Stimulated activated CD4-positive, alpha-beta T cell treated with anti-CD3 and anti-CD28 coated beads, Interleukin-12 subunit alpha, Interleukin-12 subunit beta, amount 100 ng/mL, for 4 hours (primary cell): ENCODE data around the gene CHN2.

Experiments used
- DNase-seq: peaks from one replicate; pipeline ENCODE4 v3.0.0-alpha.2; 2020

CHN2 gene

GRCh38 chr7:29341156-29341555 lies 146.6 kb downstream of the CHN2 start:
- no peak for DNase-seq

- no peak for DNase-seq
Measured at GRCh38 chr7:29342761-29343160, 148.2 kb downstream of the CHN2 start.

- DNase-seq, result no peak
Measured at GRCh38 chr7:29343399-29343798, 148.8 kb downstream of the CHN2 start.

GRCh38 chr7:29344334-29344978 lies 149.9 kb downstream of the CHN2 start:
- no peak for DNase-seq

DNA sequence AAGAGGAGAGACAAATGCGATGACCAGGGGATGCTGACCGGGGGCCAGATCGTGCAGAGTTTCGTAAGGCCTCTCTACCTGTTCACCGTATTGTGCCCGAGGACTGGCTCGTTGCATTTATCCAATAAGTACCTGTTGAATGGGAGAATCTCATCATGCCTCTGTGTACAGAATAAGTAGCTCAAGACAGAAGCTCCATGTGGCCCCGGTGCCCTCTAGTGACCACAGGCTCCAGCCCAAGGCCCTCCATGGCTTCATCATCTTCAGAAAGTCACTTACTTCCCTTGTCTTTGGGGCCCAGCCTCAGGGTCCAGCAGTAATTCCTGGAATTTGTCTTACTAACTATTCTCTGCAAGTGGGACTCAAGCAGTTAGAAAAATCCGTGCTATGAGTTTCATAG lies 151.0 kb downstream of the CHN2 start:
- no peak for DNase-seq

DNA sequence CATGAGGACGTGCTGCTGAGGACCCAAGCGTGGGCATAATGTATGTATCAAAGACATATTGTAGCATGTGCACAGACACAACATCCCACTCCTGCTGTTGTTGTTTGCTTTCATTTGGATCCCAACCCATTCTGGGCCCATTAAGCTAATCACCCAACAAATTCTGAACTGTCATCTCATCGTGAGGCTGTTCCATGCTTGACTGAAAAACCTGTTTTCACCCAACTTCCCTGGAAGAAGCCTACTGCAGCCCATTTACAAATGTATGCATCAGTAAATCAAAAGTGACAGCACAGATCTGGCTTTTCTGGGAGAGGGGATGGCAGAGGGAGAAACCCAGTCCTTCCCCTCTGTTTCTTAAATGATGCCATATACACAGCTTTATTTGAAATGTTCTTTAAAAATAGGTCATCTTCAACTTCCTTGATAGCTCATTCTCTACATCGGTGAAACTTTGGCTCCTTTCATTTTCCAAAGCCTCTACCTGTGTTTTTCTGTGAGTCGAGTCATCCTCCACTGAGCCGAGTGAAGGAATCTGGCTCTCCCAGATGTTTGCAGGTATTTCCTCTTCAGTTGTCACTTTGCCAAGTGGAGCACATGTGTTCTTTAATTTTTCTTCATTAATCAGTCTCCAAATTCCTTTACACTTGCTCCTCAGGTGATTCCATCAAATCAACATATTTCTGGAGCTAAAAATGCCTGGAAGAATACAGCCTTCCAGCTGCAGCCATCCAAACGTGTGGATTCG lies 151.8 kb downstream of the CHN2 start:
- DNase-seq, result no peak

DNA sequence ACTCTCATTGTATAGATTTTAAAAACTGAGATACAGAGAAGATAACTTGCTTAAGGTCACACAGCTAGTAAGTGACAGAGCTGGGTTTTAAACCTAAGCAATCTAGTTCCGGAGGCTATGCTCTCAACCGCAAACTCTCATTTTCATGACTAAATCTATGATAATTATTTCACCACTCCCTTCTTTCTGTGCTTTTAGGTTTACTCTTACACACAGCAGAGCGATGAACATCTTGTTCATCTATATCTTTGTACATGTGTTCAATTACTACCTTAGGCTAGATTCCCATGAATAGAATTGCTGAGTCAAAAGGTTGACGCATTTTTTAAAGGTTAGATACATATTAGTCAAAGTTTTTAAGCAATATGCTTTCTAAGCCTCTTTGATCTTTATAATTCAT lies 154.8 kb downstream of the CHN2 start:
- no peak for DNase-seq

GRCh38 chr7:29350351-29350750 lies 155.8 kb downstream of the CHN2 start:
- DNase-seq, result no peak

DNA sequence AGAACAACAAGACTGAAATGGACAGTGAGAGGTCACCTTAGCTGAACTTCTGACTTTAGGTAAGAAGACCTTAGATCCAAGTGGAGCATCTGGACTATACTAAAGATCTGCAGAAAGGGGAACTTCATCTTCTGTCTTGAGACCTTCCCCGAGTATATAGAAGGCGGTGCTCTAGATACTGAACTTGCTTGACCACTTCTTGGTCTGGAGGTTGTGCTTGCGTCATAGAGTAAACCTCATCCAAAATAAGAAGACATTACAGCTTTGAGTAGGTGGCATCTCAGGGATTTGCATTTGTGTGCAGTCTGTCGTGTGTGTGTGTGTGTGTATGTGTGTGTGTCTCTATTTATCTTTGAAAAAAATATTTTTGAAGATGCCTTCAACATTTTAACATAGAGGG lies 157.5 kb downstream of the CHN2 start:
- no peak for DNase-seq

- no peak for DNase-seq
Measured at GRCh38 chr7:29353810-29354209, 159.2 kb downstream of the CHN2 start.

DNA sequence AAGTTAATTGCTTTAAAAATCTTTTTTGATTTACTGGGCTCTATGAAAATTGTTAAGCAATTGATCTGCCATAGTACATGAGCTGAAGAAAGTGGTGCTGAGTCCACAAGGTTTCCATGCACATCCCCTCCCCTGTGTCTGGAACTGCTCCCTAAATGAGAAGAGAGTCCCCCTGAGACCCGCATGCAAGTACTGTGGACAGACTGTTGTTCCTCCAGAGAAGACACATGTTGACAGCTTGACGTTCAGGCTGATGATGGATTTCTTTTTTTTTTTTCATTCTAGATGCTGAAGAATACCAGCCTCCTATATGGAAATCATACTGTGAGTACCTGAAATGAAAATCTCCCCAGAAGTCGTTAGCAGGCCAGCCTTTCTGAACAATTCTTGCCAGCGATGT lies 159.8 kb downstream of the CHN2 start:
- DNase-seq, result no peak

GRCh38 chr7:29355388-29355787 lies 160.8 kb downstream of the CHN2 start:
- DNase-seq, result no peak

DNA sequence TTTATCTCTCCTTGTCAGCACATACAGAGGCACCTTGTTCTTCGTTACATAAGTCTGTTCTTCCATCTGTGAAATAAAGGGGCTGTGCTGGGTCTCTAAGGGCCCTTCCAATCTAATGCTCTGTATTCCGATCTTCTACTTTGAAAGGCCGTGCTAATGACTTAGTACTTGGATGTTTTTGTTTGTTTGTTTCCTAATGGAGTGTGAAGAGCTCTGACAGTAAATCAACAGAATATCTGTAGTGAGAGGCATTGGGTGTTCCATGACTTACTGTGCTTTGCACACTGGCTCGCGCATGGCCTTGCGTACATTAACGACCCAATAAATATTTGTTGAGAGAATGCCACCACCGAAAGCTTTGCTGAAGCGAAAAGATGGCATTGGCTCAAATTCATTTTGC lies 162.1 kb downstream of the CHN2 start:
- DNase-seq, result no peak

- DNase-seq, result no peak
Measured at GRCh38 chr7:29359482-29360093, 165.0 kb downstream of the CHN2 start.

DNA sequence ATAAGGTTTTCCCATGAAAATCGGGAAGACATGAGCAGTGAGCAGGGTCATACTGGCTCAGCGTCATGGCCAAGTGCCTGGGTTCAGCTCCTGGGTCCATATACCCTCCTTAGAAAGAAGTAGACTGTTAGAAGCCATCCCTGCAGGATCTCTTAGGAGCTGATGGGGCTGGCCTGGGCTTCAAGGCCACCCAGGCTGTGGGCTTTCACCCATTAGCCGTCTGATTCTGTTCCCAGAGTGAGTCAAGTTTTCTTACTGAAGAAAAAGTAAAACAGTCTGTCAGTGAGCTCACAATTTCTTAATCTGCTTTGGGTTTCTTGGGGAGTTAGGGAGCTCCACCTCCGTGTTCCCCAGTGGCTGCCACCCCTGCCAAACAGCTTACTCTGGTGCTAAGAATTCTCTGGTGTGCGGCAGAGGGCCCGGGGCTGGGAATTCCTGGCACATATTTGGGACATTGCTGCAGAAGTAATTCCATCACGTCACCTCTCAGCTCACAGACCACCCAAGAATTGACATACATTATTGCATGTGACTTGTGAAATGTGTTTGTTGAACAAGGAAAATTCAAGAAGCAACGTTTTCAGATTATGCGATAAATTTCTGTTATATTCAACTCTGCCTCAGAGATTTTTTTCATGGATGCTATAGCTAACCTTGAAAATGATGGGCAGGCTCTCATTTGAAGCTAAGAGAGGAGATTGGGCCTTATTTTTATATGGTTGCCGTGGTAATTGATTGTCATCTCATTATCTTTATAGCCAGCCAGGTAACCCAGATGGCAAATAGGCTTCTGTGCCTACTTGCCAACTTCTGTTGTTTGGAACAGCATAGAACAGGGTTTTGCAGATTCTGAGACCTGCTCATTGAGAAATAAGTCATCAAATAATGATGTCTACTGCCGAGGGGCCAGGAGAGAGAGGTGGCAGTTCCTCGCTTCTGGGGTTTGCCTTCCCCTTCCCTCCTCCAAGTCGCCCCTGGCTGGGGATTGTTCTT lies 166.4 kb downstream of the CHN2 start:
- no peak for DNase-seq

DNA sequence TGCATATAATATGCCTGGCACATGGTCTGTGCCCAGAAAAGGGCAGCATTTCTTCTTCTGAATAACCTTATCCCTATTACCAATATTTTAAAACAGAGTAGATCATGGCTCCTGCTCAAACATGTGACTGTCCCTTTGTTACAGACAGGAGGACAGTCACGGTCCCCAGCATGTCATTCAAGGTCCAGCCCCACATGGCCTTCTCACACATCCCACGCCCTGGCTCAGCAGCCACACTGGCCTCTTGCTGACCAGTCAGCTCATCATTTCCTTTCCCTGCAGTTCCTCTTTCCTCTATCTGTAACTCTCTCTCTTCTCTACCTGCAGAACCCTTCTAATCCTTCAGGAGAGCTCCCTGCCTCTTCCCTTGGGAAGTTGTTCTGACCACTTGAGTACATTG lies 167.8 kb downstream of the CHN2 start:
- no peak for DNase-seq

GRCh38 chr7:29363636-29364425 lies 169.3 kb downstream of the CHN2 start:
- DNase-seq, result no peak

- DNase-seq, result no peak
Measured at GRCh38 chr7:29364661-29365060, 170.1 kb downstream of the CHN2 start.

- DNase-seq, result no peak
Measured at GRCh38 chr7:29365423-29365822, 170.8 kb downstream of the CHN2 start.

DNA sequence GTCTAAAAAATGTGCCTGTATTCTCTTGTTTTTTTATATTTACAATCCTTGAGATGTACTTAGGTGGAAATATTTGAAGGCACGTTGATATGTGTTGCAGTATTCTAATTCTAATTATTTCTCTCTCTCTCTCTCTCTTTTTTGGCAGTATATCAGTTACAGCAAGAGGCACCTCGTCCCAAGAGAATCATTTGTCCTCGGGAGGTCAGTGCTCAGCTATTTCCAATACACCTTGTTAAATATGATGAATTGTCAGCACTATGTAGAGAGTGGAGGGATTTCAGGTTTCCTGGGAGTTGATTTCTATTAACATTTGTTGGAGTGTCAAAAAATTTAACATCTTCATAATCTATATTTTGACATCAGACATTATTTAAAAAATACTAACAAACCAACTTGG lies 173.2 kb downstream of the CHN2 start:
- DNase-seq, result no peak

DNA sequence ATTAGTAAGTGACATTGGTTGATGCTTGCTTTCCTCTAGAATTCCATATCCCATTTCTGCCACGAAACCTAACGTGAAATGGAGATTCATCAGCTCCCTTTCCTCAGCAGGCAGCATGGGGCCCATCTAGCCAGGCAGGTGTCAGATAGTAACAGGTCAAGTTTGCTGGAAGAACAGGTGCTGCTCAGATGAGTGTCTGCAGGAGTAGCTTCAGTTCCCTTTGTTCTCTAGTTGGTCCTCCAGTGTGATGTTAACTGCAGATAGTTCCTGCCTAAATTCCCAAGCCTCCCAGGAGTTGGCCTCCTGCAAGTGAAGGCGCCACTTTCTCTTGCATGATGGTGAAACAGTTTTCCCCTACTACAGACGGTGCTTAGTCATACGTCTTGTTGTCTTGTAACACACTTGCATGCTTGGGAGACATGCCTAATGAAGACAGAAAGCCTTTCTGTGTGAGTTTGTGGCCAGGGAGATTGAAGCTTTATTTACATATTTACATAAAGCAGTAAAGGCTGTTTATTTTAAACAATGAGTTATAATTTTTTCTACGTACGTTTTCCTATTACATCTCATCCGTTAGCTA lies 175.4 kb downstream of the CHN2 start:
- no peak for DNase-seq
